A549 (cell line): ENCODE results near the gene SSBP3. TPM values are rescaled to one million over a fixed set of nuclear protein-coding genes. Genes with fewer than 3 reads are reported as not detected.

Source experiments
- ATAC-seq, 2 experiments: fragments of 200-7000 bp in 1 of 2; fragments of >200 bp in 1 of 2; cut with Nextera tagmentation in 1 of 2; cut with Tn5 transposase in 1 of 2; 3 replicates each; pipeline versions ENCODE4 v1.8.0 to v1.9.1; 2018 to 2020; ENCODE audit warnings: mild to moderate bottlenecking in 1 of 2, moderate library complexity in 1 of 2
- CTCF ChIA-PET: fragments of 300-600 bp; sonication (Branson Sonifier 250); formaldehyde crosslinking; extraction: SDS; loops from one replicate; lab custom pipeline; 2021; ENCODE audit warnings: antibody characterized with exemption, inconsistent platforms; lab: Yijun Ruan, JAX
- POLR2A ChIA-PET: fragments of 350-600 bp; formaldehyde crosslinking; extraction: SDS; loops from one replicate; lab custom pipeline; 2021; ENCODE audit warnings: antibody characterized with exemption, inconsistent platforms; lab: Yijun Ruan, JAX
- DNase-seq, 2 experiments: peaks; one replicate each; pipeline versions ENCODE4 v3.0.0 to v3.0.0-alpha.2; 2011 to 2016; ENCODE audit warnings: low read depth in 1 of 2, low spot score in 1 of 2
- FAIRE-seq: peaks from 2 replicates; lab custom pipeline; 2011; peaks lifted over from hg19 to GRCh38; lab: Jason Lieb, UNC
- H3K27ac ChIP-seq, 2 experiments: fragments of >200 bp; sonication (Bioruptor Twin); formaldehyde crosslinking; 3 replicates each; pipeline ENCODE4 v1.5.1; 2016 to 2017
- H3K4me1 ChIP-seq: fragments of >200 bp; sonication (Bioruptor Twin); formaldehyde crosslinking; 3 replicates; pipeline ENCODE4 v1.6.1; 2016
- H3K4me2 ChIP-seq: fragments of >200 bp; sonication (Bioruptor Twin); formaldehyde crosslinking; 3 replicates; pipeline ENCODE4 v1.6.1; 2016
- H3K4me3 ChIP-seq: fragments of >200 bp; sonication (Bioruptor Twin); formaldehyde crosslinking; 3 replicates; pipeline ENCODE4 v1.5.1; 2016
- H3K9me3 ChIP-seq: fragments of >200 bp; sonication (Bioruptor Twin); formaldehyde crosslinking; 3 replicates; pipeline ENCODE4 v1.6.1; 2016
- BHLHE40 ChIP-seq: IDR thresholded peaks from 2 replicates; pipeline ENCODE4 v1.6.1; 2012; ENCODE audit warnings: low read depth, low read length, inconsistent platforms
- CHD4 ChIP-seq: fragments of 200-600 bp; sonication (generic); IDR thresholded peaks from 2 replicates; pipeline ENCODE4 v1.6.1; 2016; ENCODE audit warnings: antibody characterized with exemption, mild to moderate bottlenecking, borderline replicate concordance
- CTCF ChIP-seq: fragments of >200 bp; sonication (Bioruptor Twin); formaldehyde crosslinking; IDR thresholded peaks from 3 replicates; pipeline ENCODE4 v1.5.1; 2016
- FOSB ChIP-seq: fragments of 250-450 bp; sonication (Bioruptor Pico); IDR thresholded peaks from 2 replicates; pipeline ENCODE4 v1.5.0; 2020; ENCODE audit warnings: mild to moderate bottlenecking, moderate library complexity
- FOSL2 ChIP-seq, 2 experiments: fragments of 450-650 bp in 1 of 2; fragments of >200 bp in 1 of 2; sonication (Bioruptor Twin) in 1 of 2; formaldehyde crosslinking; IDR thresholded peaks; 2 replicates each; pipeline versions ENCODE4 v1.5.0 to v1.6.1; 2016 to 2020; ENCODE audit warnings: mild to moderate bottlenecking in 1 of 2, moderate library complexity in 1 of 2
- HDAC2 ChIP-seq: fragments of 200-600 bp; sonication (generic); IDR thresholded peaks from 2 replicates; pipeline ENCODE4 v1.6.1; 2016
- HES2 ChIP-seq: fragments of >200 bp; sonication (Bioruptor Twin); formaldehyde crosslinking; IDR thresholded peaks from 2 replicates; pipeline ENCODE4 v1.6.1; 2016
- HOXA7 ChIP-seq: fragments of 250-450 bp; sonication (Bioruptor Pico); IDR thresholded peaks from 2 replicates; pipeline ENCODE4 v1.5.0; 2020; ENCODE audit warnings: mild to moderate bottlenecking, moderate library complexity
- HOXB13 ChIP-seq: fragments of 250-450 bp; sonication (Bioruptor Pico); IDR thresholded peaks from 2 replicates; pipeline ENCODE4 v1.5.0; 2020; ENCODE audit warnings: low read depth, mild to moderate bottlenecking, moderate library complexity
- HOXB5 ChIP-seq: fragments of 250-450 bp; sonication (Bioruptor Pico); IDR thresholded peaks from 2 replicates; pipeline ENCODE4 v1.5.0; 2020; ENCODE audit warnings: mild to moderate bottlenecking, moderate library complexity
- KDM5A ChIP-seq: fragments of 200-600 bp; sonication (generic); IDR thresholded peaks from 2 replicates; pipeline ENCODE4 v1.6.1; 2016; ENCODE audit warnings: antibody characterized with exemption, mild to moderate bottlenecking
- MAZ ChIP-seq: fragments of 150-350 bp; IDR thresholded peaks from 2 replicates; pipeline ENCODE4 v1.6.1; 2014; ENCODE audit warnings: antibody characterized with exemption, low read depth, low read length, borderline replicate concordance
- MYC ChIP-seq: IDR thresholded peaks from 2 replicates; pipeline ENCODE4 v1.6.1; 2012; ENCODE audit warnings: mild to moderate bottlenecking, inconsistent platforms, low read length, improper control_type of control experiment, borderline replicate concordance
- NFE2L2 ChIP-seq: fragments of 150-350 bp; conservative IDR thresholded peaks from 2 replicates; pipeline ENCODE4 v1.6.1; 2014; ENCODE audit warnings: low read length
- PHF8 ChIP-seq: fragments of 200-600 bp; sonication (generic); IDR thresholded peaks from 2 replicates; pipeline ENCODE4 v1.6.1; 2016; ENCODE audit warnings: low read depth, mild to moderate bottlenecking, antibody characterized with exemption, moderate library complexity, borderline replicate concordance
- POLR2A ChIP-seq: IDR thresholded peaks from 2 replicates; pipeline ENCODE4 v1.6.1; 2012; ENCODE audit warnings: mild to moderate bottlenecking, low read length
- RAD21 ChIP-seq, 2 experiments: fragments of >200 bp in 1 of 2; sonication (Bioruptor Twin) in 1 of 2; formaldehyde crosslinking in 1 of 2; IDR thresholded peaks in 1 of 2; conservative IDR thresholded peaks in 1 of 2; 2 replicates in 1 of 2; 3 replicates in 1 of 2; pipeline ENCODE4 v1.6.1; 2012 to 2018; ENCODE audit warnings: inconsistent platforms in 1 of 2
- RARB ChIP-seq: fragments of 250-450 bp; sonication (Bioruptor Pico); IDR thresholded peaks from 2 replicates; pipeline ENCODE4 v1.8.0; 2021; ENCODE audit warnings: mild to moderate bottlenecking, moderate library complexity
- RCOR1 ChIP-seq: fragments of 150-350 bp; IDR thresholded peaks from 2 replicates; pipeline ENCODE4 v1.6.1; 2014; ENCODE audit warnings: antibody characterized with exemption, low read length, low read depth
- RFX5 ChIP-seq: fragments of 450-650 bp; IDR thresholded peaks from 2 replicates; pipeline ENCODE4 v1.7.1; 2014; ENCODE audit warnings: antibody characterized with exemption, mild to moderate bottlenecking, moderate library complexity
- SMC3 ChIP-seq: fragments of >200 bp; sonication (Bioruptor Twin); formaldehyde crosslinking; IDR thresholded peaks from 3 replicates; pipeline ENCODE4 v1.6.1; 2018; ENCODE audit warnings: inconsistent platforms
- SREBF2 ChIP-seq: fragments of 450-650 bp; IDR thresholded peaks from 2 replicates; pipeline ENCODE4 v1.6.1; 2014; ENCODE audit warnings: mild to moderate bottlenecking, moderate library complexity
- TFCP2L1 ChIP-seq: fragments of 250-450 bp; sonication (Bioruptor Pico); IDR thresholded peaks from 2 replicates; pipeline ENCODE4 v1.5.0; 2021; ENCODE audit warnings: mild to moderate bottlenecking
- TP53 ChIP-seq: fragments of 250-450 bp; sonication (Bioruptor Pico); IDR thresholded peaks from 2 replicates; pipeline ENCODE4 v1.5.0; 2021; ENCODE audit warnings: mild to moderate bottlenecking, moderate library complexity
- ZFP36 ChIP-seq: fragments of 450-650 bp; IDR thresholded peaks from 2 replicates; pipeline ENCODE4 v1.6.1; 2014; ENCODE audit warnings: borderline replicate concordance; ENCODE audit not compliant: partially characterized antibody
- ZNF302 ChIP-seq: fragments of 250-450 bp; sonication (Bioruptor Pico); IDR thresholded peaks from 2 replicates; pipeline ENCODE4 v1.9.0; 2021; ENCODE audit warnings: inconsistent platforms, mild to moderate bottlenecking, moderate library complexity
- WGBS: methylation state at CpG from one replicate; pipeline ENCODE4 v1.1.6; 2017; ENCODE audit errors: missing lambda C conversion rate; 5-methylcytosine and 5-hydroxymethylcytosine counted together
- polyA plus RNA-seq, 4 experiments: library from polyadenylated mRNA; depleted of rRNA in 3 of 4; stranded (reverse); fragments of >200 nt; fragmentation: RNase III in 1 of 4; extraction: RNeasy Plus Mini Kit Qiagen cat#74134 plus additional on column Dnase treatment in 1 of 4; gene quantifications; 2 replicates in 3 of 4; 3 replicates in 1 of 4; pipeline ENCODE4 v1.2.3, GENCODE V29; 2011 to 2017
- TF ChIP-seq, protein P1 (sequence below): fragments of >200 bp; sonication (Bioruptor Twin); formaldehyde crosslinking; IDR thresholded peaks from 3 replicates; pipeline ENCODE4 v1.6.1; 2016
- TF ChIP-seq, protein P2 (sequence below): fragments of 250-450 bp; sonication (Bioruptor Pico); IDR thresholded peaks from 2 replicates; pipeline ENCODE4 v1.5.0; 2021; ENCODE audit warnings: mild to moderate bottlenecking, moderate library complexity, borderline replicate concordance
- TF ChIP-seq, protein P3 (sequence below): IDR thresholded peaks from 2 replicates; pipeline ENCODE4 v1.6.1; 2012; ENCODE audit warnings: low read depth, borderline replicate concordance

Gene SSBP3
- polyA plus RNA-seq, 2 of the 4 experiments (the other 2 are of a cell fraction), result 7.2 to 9.1 TPM

- Histone ChIP-seq H3K27ac (no peak overlapping the region), H3K4me1 (peaks cover under 1% of the 10 kb centered on the region; the same call in 1 of the 3 replicates), H3K9me3 (no peaks in the 10 kb centered on the region), H3K4me3 (no peak overlapping the region), H3K4me2 (no peak overlapping the region)
- POLR2A ChIA-PET, result no interaction called here
- WGBS, result 88% methylated on average over 5 of the region's 7 CpGs
- FAIRE-seq, result no peak
- no peak for ATAC-seq
- no peak for DNase-seq
- CTCF ChIA-PET, result no interaction called here
- TF ChIP-seq CHD4, result no peak
- TF ChIP-seq, protein P1, sequence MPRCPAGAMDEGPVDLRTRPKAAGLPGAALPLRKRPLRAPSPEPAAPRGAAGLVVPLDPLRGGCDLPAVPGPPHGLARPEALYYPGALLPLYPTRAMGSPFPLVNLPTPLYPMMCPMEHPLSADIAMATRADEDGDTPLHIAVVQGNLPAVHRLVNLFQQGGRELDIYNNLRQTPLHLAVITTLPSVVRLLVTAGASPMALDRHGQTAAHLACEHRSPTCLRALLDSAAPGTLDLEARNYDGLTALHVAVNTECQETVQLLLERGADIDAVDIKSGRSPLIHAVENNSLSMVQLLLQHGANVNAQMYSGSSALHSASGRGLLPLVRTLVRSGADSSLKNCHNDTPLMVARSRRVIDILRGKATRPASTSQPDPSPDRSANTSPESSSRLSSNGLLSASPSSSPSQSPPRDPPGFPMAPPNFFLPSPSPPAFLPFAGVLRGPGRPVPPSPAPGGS, result no peak
- no peak for TF ChIP-seq RFX5
- TF ChIP-seq NFE2L2, result no peak
- TF ChIP-seq TFCP2L1 (CRISPR knock-in tag), result no peak
- no peak for TF ChIP-seq ZNF302 (CRISPR knock-in tag)
- TF ChIP-seq, protein P2, sequence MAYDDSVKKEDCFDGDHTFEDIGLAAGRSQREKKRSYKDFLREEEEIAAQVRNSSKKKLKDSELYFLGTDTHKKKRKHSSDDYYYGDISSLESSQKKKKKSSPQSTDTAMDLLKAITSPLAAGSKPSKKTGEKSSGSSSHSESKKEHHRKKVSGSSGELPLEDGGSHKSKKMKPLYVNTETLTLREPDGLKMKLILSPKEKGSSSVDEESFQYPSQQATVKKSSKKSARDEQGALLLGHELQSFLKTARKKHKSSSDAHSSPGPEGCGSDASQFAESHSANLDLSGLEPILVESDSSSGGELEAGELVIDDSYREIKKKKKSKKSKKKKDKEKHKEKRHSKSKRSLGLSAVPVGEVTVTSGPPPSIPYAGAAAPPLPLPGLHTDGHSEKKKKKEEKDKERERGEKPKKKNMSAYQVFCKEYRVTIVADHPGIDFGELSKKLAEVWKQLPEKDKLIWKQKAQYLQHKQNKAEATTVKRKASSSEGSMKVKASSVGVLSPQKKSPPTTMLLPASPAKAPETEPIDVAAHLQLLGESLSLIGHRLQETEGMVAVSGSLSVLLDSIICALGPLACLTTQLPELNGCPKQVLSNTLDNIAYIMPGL (CRISPR knock-in tag), result no peak
- TF ChIP-seq KDM5A, result no peak
- TF ChIP-seq HDAC2, result no peak
- TF ChIP-seq, protein P3, sequence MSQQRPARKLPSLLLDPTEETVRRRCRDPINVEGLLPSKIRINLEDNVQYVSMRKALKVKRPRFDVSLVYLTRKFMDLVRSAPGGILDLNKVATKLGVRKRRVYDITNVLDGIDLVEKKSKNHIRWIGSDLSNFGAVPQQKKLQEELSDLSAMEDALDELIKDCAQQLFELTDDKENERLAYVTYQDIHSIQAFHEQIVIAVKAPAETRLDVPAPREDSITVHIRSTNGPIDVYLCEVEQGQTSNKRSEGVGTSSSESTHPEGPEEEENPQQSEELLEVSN, result no peak
- no peak for TF ChIP-seq RAD21 (conservative IDR thresholded peaks at IDR 0.05 in 1 of 2, IDR thresholded peaks at IDR 0.05 in 1 of 2)
- no peak for TF ChIP-seq RCOR1
- no peak for TF ChIP-seq SMC3
- TF ChIP-seq PHF8, result no peak
These were observed 161.5 kb downstream of the SSBP3 start for GRCh38 chr1:54244655-54245054.

DNA sequence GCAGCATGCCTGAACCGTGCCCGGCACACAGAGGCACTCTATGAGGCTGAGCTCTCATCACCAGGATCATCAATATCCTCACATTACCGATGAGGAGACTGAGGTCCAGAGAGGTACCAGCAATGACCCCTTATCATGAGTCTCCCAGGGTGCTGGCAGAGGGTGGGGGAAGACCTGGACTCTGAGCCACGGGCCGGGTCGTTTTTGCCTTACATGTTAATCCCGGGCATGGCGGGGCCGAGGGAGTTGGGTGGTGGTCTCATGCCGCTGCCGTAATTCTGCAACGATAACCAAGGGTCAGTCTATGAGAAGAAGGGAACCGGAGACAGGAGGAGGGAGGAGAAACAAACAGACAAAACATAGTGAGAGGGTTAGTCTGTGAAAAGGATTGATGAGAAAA, 163.2 kb downstream of the SSBP3 start:
- ATAC-seq, result no peak
- no peak overlapping the region for H3K4me3 ChIP-seq
- no peaks in the 10 kb centered on the region for H3K9me3 ChIP-seq
- CTCF ChIA-PET, result interaction anchor here (1.0 kb wide), 1 partner anchor 68 kb away, joined by 3 read pairs; no protein-coding TSS in a partner anchor
- TF ChIP-seq RCOR1, result no peak
- no peak for TF ChIP-seq MYC
- no peak for TF ChIP-seq POLR2A
- no peak for TF ChIP-seq KDM5A
- no peak for TF ChIP-seq HOXB13 (CRISPR knock-in tag)
- TF ChIP-seq FOSB (CRISPR knock-in tag), result no peak
- TF ChIP-seq, all 56 proteins: peak for 0
- no peaks in the 10 kb centered on the region for H3K4me1 ChIP-seq
- POLR2A ChIA-PET, result no interaction called here
- DNase-seq (no peak), FAIRE-seq (no peak)
- H3K27ac ChIP-seq, result no peak overlapping the region
- WGBS, result 88% methylated on average over 11 of the region's 13 CpGs
- H3K4me2 ChIP-seq, result no peak overlapping the region

GRCh38 chr1:54241364-54241763, 164.8 kb downstream of the SSBP3 start:
- no peak overlapping the region for H3K4me2 ChIP-seq
- no peak for FAIRE-seq
- DNase-seq, result no peak
- no peaks in the 10 kb centered on the region for H3K9me3 ChIP-seq
- CTCF ChIA-PET, result interaction anchor here (0.8 kb wide), 1 partner anchor 14 kb away, joined by 3 read pairs; no protein-coding TSS in a partner anchor
- H3K4me3 ChIP-seq, result no peak overlapping the region
- ATAC-seq, result no peak
- POLR2A ChIA-PET, result no interaction called here
- WGBS, result 72% methylated on average over 5 of the region's 6 CpGs
- H3K4me1 ChIP-seq, result no peaks in the 10 kb centered on the region
- TF ChIP-seq HES2 (no peak), HOXA7 (CRISPR knock-in tag) (no peak), BHLHE40 (no peak), ZFP36 (no peak), FOSL2 (IDR thresholded peaks at IDR 0.05) (no peak), FOSL2 (CRISPR knock-in tag; IDR thresholded peaks at IDR 0.05) (no peak), RARB (CRISPR knock-in tag) (no peak), MYC (no peak), MAZ (no peak), HOXB5 (no peak), TP53 (CRISPR knock-in tag) (no peak), CTCF (no peak), SREBF2 (no peak)
- TF ChIP-seq, protein P1, result no peak
- H3K27ac ChIP-seq, result no peak overlapping the region
